GM21515 (cell line): ENCODE data around the gene PP2D1.
"Not testable (repeated sequence)": the region's sequence is repeated elsewhere in the genome, so short reads cannot be mapped to it uniquely, and the experiment has no call there.

ENCODE experiments used
- ATAC-seq: cut with Tn5 transposase; IDR thresholded peaks from one replicate; pipeline ENCODE4 v1.9.1; 2021; ENCODE audit not compliant: unreplicated experiment

PP2D1 gene, protein sequence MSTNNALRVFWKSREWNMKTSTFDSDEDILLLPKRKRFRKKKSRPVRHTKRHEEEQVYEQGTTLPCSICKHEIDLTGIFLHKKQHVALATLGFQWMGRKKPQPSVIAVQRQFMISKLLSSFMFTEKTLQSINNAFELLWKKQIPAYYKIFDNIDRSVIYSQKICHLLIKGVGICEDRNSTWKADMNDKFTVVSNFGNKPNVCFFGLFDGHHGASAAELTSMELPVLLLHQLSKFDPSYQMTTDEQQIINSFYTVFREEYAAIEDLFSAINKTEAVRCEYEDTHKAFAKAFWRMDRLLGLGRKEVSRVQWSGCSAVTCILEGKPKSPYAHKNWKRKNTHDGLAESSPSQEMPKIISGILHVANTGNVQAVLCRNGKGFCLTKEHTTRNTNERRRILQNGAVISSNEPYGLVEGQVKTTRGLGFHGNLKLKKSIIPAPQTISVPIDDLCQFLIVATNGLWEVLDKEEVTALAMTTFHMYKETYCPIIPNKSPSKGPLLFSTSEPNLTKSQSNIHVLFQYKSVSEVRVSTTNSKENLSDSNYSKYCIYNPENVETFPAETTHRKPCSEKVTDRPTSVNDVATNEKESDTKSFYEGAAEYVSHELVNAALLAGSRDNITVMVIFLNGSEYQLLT

GRCh38 chr3:20012164-20012563 lies at the start of gene PP2D1:
Gene PP2D1, minus strand, starts transcription at chr3:20012264. Its CDS starts 192 bp downstream, at chr3:20012072.
- ATAC-seq = no peak

DNA sequence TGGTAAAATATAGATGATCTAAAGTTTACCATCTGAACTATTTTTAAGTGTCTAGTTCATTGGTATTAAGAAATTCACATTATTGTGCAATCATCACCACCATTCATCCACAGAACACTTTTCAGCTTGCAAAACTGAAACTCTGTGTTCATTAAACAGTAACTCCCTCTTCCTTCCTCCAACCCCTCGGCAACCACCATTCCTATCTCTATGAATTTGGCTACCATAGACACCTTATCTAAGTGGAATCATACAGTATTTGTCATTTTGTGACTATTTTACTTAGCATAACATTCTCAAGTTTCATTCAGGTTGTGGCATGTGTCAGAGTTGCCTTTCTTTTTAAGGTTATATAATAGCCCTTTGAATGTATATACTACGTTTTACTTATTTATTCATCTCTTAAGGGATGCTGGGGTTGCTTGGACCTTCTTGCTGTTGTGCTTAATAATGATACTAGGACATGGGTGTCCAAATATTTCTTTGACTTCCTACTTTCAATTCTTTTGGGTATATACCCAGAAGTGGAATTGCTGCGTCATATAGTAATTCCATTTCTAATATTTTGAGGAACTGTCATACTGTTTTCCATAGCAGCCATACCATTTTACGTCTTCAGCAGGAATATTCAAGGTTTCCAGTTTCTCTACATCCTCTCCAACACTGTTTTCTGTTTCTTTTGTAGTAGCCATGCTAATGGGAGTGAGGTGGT lies 49.1 kb upstream of the PP2D1 start:
- ATAC-seq = no peak

DNA sequence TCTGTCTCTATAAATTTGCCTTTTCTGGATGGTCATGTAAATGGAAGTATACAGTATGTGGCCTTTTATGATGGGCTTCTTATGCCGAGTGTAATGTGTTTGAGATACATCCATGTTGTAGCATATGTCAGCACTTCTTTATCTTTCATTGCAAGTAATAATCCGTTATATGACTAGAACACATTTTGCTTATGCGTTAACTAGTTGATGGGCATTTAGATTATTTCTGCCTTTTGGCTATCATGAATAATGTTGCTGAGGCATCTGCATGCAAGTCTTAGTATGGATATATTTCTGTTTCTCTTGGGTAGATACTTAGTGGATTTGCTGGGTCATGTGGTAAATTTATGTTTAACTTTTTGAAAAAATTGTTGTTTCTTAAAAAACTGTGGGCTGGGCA lies 47.9 kb upstream of the PP2D1 start:
- ATAC-seq = no peak

DNA sequence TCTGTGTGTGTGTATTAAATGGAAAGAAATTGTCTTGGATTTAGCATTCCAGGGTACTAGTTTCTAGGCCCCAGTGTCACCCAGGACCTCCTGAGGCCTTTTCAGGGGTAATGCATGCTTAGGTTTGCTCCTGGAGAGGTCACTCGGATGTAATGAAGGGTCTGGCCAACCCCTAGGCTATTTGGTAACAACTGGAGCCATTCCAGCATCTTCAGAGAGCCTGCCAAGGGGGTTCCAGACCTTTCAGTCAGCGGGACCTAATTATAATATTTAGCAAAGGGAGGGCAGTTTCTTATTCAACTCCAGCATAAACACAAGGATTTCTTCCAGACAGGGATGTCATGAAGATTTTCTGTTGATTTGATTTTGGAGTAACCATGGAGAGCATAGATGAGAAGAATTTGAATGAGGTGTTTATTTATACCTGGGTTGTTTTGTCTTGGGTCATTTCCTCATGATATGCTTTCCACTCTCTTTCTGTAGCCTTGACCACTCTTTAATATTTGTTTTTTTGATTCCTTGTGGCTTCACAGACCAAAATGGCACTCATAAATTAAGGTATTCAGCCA lies 45.6 kb upstream of the PP2D1 start:
- ATAC-seq = no peak

DNA sequence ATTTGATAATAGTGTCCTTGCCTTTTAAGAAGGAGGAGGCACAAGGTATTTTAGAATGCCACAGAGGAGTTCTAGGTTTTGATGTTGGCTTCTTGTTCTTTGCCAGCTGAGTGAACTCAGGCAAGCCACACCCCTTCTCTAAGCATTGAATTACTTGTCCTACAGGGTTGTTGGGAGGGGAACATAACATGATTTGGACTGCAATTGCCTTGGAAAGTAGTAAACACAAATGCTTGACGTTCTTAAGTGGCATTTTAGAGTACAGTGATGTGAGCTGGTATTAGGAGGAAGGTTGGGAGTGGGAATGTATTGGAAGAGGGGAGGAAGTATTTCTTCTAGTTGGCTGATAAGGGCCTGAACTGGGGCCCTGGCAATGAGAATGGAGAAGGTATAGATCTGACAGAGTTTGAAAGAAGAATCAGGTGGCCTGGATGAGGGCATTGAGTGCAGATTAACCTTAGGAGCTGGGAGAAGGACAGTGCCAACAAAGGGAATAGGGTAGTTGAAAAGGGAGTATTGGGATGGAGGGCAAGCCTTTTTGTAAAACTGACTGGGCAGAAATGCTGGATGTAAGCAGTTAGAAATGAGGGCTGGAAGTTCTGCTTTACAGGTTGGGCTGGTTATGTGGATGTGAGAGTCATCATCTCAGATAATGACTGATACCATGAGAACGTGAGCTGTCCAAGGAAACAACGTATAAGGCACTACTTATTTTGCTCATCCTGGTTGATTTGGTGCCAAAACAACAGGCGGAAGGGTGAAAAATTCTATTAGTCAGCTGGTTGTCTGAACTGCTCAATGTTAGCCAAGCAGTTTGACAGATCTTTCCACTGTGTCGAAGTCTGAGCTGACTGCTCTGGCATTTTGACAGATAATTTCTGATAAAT lies 44.9 kb upstream of the PP2D1 start:
- ATAC-seq = peak; percentile 36

- ATAC-seq = no peak
Measured at GRCh38 chr3:20055842-20056241, 43.8 kb upstream of the PP2D1 start.

DNA sequence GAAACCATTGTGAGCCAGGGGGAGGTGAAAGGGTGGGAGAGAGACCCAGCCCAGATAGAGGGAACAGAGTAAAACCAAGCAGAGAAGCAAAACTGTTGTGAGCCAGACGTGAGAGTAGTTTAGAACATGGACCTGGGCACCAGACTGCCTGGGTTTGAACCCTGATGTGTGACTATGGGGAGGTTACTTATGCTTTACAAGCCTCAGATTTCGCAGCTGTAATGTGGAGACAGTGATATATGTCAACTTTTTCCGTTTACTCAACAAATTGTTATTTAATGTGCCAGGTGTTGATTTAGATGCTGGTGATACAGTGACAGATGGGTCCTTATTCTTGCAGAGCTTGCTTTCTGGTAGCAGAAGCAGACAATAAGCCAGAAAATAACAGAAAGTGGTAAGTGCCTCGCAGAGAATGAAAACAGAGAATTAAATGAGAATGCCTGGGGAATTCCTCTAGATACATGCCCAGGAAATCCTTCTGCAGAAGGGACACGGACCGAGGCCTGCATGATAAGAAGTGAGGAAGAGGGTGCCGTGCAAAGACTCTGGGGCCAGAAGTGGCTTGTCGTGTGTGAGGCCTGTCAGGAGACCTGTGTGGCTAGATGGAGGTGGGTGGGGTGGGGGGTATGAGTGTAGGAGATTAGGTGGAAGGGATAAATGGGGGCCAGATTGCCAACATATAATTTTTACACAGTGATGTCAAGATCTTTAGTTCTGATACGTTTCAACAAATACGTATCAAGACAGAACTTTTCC lies 43.1 kb upstream of the PP2D1 start:
- ATAC-seq = peak; percentile 12

DNA sequence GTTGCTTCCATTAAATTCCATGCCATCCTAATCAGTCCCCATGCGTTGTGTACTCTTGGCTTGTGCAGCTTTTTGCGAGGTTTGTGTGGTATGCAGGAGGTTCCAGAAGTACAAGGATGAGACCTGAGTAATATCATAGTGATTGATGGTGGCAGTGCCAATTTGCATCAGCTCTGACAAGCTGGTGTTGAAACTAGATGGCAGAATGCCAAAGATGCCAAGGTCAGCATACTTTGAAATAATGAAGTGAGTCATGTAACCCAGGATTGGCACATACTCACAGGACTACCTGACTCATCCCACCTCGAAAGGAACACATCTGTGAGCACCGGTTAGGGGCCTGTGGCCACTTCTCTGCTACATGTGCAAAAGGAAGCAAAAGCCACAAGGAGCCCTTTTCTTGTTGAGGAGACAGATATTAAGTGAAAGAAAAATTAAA lies 42.5 kb upstream of the PP2D1 start:
- peak; percentile 73 for ATAC-seq

DNA sequence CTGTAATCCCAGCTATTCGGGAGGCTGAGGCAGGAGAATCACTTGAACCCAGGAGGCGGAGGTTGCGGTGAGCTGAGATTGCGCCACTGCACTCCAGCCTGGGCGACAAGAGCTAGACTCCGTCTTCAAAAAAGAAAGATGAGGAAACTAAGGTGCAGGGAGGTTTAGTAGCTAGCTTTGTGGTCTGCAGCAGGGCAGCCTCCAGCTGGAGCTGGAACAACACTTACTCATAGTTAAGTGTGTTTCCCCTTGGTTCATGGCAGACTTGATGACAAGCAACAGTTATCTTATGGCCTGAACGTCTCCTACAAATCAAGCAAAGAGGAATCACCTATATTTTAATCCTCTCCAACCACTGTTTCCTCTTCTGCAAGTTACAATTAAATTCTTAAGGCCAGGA lies 40.8 kb upstream of the PP2D1 start:
- ATAC-seq = no peak

GRCh38 chr3:20051123-20051806 lies 39.2 kb upstream of the PP2D1 start:
- ATAC-seq = no peak

DNA sequence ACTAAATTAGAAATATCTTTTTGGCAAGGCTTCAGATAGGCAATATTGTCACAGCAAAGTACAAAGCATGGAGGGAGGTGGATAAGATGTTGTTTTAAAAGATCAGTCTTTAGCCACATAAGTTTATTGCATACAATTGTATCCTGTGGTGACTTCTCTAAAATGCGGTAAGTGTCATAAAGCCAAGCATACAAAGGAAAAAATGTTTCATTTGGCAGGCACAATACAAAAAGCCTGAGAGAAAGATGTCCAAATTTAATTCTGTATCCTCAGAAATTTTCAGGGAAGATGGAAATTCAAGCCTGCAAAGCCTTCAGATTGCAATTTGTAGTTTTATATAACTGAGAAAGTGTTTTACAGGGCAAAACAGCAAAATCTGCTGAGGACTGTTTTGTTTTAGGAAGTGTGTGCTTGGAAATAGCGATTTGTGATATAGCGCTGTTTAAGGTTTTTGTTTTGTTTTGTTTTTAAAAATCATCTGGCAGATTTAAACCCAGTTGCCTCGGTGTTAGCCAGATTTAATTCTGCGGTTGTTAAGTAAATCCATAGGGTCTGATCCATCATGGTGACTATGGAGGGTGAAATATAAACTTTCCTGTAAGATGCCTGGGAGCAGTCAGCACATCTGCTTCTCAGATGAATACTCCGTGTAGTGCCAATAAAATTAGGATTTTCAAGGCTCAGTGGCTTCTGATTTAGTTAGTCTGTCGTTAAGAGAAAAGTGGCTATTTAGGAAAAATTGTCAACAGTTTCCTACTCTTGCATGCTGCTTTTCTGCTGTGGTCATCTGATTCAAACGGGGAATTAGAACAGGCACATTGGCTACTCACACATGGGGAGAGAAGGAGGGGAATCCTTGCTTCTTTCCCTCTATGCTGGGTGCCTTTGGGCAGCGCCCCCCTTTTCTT lies 36.2 kb upstream of the PP2D1 start:
- no peak for ATAC-seq

GRCh38 chr3:20047341-20047779 lies 35.3 kb upstream of the PP2D1 start:
- ATAC-seq = no peak

GRCh38 chr3:20046556-20046955 lies 34.5 kb upstream of the PP2D1 start:
- ATAC-seq = no peak

- ATAC-seq = not testable (repeated sequence)
Measured at GRCh38 chr3:20045141-20045540, 33.1 kb upstream of the PP2D1 start.

- ATAC-seq = no peak
Measured at GRCh38 chr3:20043825-20044224, 31.8 kb upstream of the PP2D1 start.

GRCh38 chr3:20043396-20043795 lies 31.3 kb upstream of the PP2D1 start:
- no peak for ATAC-seq

DNA sequence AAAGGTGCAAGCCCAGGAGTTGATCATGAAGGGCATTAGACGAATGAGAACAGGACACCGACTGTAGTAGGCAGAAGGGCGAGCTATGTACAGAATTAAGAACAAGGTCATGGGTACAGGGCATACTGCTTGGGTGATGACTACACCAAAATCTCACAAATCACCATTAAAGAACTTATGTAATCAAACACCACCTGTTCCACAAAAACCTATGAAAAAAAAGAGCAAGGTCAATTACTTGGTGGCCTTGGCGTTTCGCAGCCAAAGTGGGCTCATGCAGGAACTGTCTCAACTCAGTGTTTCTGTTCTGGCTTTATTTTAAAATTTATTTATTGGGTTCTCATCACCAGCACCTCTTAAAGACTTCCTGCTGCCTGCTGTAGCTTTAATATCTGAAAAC lies 30.3 kb upstream of the PP2D1 start:
- ATAC-seq = no peak

DNA sequence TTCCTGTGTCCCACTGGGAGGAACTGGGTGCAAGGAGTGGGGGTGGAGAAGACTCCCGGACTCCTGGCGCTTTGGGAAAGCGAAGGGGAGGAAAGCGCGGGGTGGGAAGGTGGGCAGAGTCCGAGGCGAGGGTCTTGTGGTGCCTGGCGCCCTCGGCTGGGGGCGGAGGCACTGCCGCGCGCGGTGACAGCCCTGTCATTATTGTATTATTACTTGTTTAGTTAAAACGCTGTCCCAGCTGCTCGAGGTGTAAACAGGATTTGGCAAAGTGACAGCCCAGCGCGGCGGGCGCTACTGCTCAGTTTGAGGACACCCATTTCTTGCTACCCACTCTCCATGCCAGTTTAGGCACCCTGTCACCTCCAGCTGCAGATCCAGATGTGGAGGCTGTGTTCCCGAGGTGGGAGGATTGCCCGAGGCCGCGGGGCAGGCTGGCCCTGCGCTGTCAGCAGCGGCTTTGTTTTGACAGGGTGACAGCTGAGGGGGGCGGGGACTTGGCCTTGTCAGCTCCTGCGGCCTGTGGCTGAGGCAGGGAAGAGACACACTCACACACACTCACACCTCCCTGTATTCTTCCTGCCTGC lies 29.2 kb upstream of the PP2D1 start:
- peak; percentile 51 for ATAC-seq
